NCI-H2081 treated with DMSO at 0.1 percent for 48 hours (cell line): Measurements from ENCODE around the gene LSM7.

Experiments
- DNase-seq: peaks from one replicate; lab custom pipeline; 2025; lab: John Stamatoyannopoulos, UW

LSM7 gene

GRCh38 chr19:2328401-2329148 is at the start of gene LSM7, which contains the start of gene SPPL2B:
LSM7 (minus strand) TSS chr19:2328586; CDS start chr19:2328566, 20 bp downstream.
SPPL2B (plus strand) TSS chr19:2328684; CDS start chr19:2328710, 26 bp downstream.
- DNase-seq = peak; percentile 50

DNA sequence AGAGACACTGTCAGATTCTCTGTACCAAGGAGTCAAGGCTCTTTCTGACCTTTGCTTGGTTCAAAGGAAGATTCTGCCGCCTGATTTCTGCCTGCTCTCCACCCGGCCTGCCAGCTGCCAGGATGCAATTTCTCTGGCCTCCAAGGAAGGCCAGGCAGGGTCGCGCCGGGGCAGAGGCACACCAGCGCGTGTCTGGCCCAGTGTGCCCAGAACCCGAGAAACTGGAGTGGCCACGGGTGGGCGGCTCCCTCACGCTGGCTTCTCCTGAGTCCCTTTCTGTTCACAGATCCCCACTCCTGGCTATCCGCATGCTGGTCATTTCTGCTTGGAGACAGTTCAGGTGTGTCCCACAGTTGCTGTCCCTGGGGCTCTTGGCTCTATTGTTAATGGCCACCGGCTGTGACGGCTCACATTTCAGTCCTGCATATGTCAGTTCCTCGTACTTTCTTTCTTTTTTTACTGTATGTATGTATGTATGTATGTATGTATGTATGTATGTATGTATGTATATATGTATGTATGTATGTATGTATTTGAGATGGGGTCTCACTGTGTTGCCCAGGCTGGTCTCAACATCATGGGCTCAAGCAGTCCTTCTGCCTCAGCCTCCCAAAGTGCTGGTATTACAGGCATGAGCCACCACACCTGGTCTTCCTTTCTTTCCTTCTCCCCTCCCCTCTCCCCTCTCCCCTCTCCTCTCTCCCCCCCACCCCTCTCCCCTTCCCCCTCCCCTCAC is 48.6 kb upstream of the LSM7 start:
- no peak for DNase-seq

- no peak for DNase-seq
Observed at GRCh38 chr19:2375353-2376121, 47.2 kb upstream of the LSM7 start.

DNA sequence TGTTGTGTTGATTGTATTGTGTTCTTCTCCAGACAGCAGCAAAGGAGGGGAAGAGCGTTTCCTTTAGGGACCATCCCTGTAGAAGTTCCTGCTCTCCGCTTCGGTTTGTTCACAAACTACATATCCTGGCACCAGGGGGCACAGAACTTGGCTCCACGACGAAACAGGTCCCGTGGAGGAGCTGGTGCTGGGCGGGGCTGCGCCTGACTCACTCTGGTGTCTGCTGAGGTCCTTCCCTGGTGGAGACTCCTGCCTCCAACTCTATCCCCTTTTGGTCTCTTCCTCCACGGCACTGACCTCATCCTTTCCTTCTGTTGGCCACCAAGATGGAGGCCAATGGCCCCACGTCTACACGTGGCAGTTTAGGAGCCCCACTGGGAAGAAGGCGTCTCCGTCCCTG is 46.4 kb upstream of the LSM7 start:
- no peak for DNase-seq

DNA sequence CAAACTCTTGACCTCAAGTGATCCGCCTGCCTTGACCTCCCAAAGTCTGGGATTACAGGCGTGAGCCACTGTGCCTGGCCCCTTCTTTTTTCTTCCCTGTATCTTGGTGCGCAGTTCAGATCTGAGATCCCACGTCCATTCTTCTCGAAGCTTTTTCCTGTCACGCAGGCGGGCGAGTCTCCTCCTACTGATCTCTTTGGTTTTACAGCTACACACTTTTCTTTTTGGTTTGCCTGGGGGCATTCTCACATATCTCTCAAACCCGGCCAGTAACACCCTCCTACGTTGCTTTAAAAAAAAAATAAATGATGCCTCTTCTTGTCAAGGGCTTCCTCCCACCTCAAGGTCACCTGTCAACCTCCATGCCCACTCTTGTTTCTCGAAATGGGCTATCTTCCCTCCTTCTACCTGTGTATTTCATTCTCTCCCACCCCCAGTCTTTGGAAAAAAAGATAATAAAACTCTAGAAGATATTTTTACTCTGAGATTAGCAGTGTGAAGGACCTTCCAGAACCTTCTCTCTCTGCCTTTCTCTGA is 43.8 kb upstream of the LSM7 start:
- no peak for DNase-seq

GRCh38 chr19:2371656-2372055 is 43.3 kb upstream of the LSM7 start:
- no peak for DNase-seq

DNA sequence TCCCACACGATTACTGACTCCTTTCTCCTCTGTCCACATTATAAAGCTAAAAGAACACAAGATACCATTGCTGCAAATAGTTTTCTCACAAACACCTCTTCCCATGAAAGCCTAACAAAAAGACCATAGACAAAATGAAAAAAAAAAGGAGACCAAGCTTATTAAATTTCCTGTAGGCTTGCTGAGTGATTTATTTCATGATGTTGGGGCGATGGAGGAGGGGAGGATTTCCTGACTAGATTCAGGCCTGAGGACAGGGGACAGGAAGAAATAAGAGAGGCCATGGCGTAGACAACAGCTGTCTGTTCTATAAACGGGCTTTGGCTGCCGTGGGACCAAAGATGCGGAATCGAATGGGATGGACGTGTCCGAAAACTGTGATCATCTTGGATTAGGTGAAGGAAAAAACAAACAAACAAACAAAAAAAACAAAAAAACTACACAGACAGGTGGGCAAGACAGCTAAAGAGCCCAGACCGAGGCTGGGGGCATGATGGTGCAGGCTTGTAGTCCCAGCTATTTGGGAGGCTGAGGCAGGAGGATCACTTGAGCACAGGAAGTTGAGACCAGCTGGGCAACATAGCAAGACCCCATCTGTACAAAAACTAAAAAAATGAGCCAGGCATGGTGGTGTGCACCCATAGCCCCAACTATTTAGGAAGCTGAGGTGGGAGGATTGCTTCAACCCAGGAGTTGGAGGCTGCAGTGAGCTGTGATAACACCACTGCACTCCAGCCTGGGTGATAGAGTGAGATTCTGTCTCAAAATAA is 37.0 kb upstream of the LSM7 start:
- no peak for DNase-seq

DNA sequence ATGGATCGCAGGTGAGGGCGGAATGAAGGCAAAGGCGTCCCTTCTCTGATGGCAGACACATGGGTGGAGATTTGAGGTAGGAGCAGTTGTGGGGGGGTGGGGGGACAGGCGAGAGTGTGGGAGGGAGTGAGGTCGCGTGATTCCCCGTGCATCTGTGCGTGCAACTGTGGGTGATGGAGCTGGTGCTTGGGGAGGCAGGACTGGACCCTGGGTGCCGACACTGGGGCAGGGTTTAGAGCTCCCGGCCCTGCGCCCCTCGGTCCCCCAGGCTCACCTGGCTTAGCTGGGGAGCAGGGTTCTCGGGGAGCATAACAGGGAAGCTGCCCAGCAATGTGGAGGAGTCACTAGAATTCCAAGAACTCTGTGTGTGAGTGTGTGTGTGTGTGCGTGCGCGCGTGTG is 35.0 kb upstream of the LSM7 start:
- DNase-seq = no peak

DNA sequence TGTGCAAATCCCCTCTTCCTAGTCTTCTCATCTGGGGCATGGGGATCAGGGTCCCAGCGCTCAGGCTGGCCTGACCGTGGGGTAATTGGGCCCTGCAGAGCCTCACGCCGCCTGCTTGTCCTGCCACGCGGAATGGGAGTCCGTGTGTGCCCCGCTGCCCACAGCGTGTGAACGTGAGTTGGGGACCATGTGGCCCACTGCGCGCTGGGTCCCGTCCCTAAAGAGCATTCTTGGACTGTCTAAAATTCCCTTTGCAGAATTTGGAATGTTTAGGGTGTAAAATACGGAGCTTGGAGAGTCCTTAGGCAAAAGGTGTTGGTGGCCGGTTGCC is 34.5 kb upstream of the LSM7 start:
- no peak for DNase-seq

DNA sequence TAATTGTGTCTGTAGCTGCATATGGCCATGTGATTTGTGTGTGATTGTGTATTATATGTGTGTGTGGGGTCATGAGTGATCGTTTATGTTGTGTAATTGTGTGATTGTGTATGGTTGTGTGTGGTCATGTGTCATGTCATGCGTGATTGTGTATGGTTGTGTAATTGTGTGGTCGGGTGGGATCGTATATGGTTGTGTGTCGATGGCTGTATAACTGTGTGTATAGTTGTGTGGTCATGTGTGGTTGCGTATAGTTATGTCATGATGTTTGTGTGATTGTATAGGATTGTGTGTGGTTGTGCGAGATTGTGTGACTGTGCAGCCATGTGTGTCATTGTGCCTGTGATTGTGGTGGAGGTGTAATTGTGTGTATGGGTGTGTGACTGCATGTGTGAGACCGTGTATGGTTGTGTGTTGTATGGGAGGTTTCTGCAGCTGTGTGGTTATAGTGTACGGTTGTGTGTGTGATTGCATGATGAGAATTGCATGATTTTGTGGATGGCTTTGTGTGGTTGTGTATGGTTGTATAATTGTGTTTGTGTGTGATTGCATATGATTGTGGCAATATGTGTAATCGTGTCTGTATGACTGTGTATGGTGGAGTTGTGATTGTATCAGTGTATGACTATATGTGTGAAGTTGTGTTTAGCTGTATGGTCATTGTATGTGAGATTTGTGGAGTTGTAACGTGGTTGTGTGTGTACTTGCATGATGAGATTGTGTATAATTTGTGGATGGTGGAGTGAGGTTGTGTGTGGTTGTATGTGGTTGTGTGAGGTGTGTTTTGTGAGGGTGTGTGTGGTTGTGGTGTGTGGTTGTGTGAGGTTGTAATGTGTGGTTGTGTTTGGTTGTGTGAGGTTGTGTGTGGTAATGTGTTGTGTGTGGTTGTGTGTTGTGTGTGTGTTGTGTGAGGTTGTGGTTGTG is 33.9 kb upstream of the LSM7 start:
- no peak for DNase-seq

- DNase-seq = no peak
Observed at GRCh38 chr19:2361246-2362045, 33.1 kb upstream of the LSM7 start.

- DNase-seq = no peak
Observed at GRCh38 chr19:2360833-2361232, 32.4 kb upstream of the LSM7 start.

- DNase-seq = no peak
Observed at GRCh38 chr19:2359992-2360685, 31.8 kb upstream of the LSM7 start, which contains the start of gene TMPRSS9. TMPRSS9 (plus strand) TSS chr19:2360265; CDS start chr19:2389786, 29,521 bp downstream.

- no peak for DNase-seq
Observed at GRCh38 chr19:2358548-2359173, 30.3 kb upstream of the LSM7 start.

DNA sequence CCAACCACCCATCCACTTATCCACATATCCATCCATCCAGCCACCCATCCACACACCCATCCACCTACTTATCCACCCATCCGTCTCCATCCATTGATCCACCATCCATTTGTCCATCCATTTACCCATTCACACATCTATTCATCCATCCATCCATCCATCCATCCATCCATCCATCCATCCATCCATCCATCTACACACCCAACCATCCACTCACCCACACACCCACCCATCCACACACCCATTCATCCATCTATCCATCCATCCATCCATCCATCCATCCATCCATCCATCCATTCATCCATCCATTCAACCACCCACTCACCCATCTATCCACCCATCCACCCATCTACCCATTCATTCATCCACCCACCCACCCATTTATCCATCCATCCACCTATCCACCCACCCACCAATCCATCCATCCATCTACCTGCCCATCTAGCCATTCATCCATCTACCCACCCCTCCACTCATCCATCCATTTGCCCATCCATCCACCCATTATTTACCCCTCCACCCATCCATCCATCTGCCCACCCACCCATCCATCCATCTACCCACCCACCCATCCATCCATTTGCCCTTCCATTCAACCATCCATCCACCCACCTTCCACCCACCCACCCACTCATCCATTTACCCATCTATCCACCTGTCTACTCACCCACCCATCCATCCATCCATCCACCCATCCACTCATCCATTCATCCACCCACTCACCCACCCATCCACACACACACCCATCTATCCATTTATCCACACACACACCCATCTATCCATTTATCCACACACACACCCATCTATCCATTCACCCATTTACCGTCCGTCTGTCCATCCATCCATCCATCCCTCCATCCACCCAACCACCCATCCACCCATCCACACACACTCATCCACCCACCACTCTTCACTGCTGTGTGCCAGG is 29.2 kb upstream of the LSM7 start:
- DNase-seq = no peak

DNA sequence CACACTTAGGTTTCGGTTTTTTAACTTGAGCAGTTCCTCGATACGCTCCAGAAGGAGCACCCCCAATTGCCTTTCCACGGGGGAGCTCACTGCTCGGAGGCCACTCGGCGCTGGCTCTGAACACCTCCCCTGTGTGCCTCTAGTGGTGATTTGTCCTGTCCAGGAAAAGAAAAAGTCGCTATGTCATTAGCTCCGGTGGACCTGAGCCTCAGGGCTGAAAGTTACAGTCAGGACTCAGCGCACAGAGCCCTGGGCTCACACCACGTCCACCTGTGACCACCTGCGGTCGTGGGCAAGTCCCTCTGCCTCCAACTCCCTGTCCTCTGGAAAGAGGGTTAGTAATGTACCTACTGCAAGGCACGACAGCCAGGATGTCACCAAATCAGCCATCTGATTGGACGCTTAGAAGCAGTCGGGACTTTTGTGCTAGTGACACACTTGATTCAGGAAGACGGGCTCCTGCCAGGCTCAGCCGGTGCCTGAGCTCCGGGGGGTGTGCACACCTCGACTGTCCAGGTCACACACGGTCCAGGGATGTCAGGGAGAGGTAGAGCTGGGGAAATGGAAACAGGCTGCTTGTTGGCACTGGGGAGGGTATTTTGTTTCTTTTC is 27.8 kb upstream of the LSM7 start:
- no peak for DNase-seq
